Lung microvascular endothelial cell (primary cell): ENCODE measurements around the gene TMOD3. TPM values are rescaled to one million over a fixed set of nuclear protein-coding genes. Genes with fewer than 3 reads are reported as not detected.

Source experiments
- DNase-seq, 2 donors: peaks; one replicate each; pipeline versions ENCODE4 v3.0.0 to v3.0.0-alpha.2; 2010; ENCODE audit warnings: low read depth in 2 of 2
- total RNA-seq: library from RNA; depleted of rRNA; stranded (reverse); fragments of >200 nt; gene quantifications from 2 replicates; pipeline ENCODE4 v1.2.1, GENCODE V29; 2014

Gene TMOD3
- total RNA-seq, 1 donor from 2014 or later: 57.1 TPM

- peak in 1 of 2 donors; percentile 29 for DNase-seq
Observed at GRCh38 chr15:51825698-51826097, 3.8 kb upstream of the TMOD3 start.

GRCh38 chr15:51828621-51829375 lies 655 bp upstream of the TMOD3 start:
- no peak for DNase-seq

- peak; percentile 48 to 64 for DNase-seq
Observed at GRCh38 chr15:51830276-51830806, 888 bp downstream of the TMOD3 start.

GRCh38 chr15:51833772-51834171 lies 4.3 kb downstream of the TMOD3 start:
- DNase-seq: no peak

- peak; percentile 52 to 77 for DNase-seq
Observed at GRCh38 chr15:51837792-51838251, 8.4 kb downstream of the TMOD3 start.

- DNase-seq: no peak
Observed at GRCh38 chr15:51838270-51838669, 8.8 kb downstream of the TMOD3 start.

GRCh38 chr15:51840692-51841091 lies 11.2 kb downstream of the TMOD3 start:
- DNase-seq: no peak

- DNase-seq: peak; percentile 76 to 78
Observed at GRCh38 chr15:51841406-51842040, 12.1 kb downstream of the TMOD3 start.

GRCh38 chr15:51842265-51842664 lies 12.8 kb downstream of the TMOD3 start:
- no peak for DNase-seq

- peak in 1 of 2 donors; percentile 70 for DNase-seq
Observed at GRCh38 chr15:51842852-51843737, 13.6 kb downstream of the TMOD3 start.

GRCh38 chr15:51844747-51845426 lies 15.4 kb downstream of the TMOD3 start:
- peak; percentile 24 to 33 for DNase-seq

GRCh38 chr15:51846066-51846462 lies 16.6 kb downstream of the TMOD3 start:
- DNase-seq: no peak

- DNase-seq: peak; percentile 65 to 93
Observed at GRCh38 chr15:51846463-51847230, 17.2 kb downstream of the TMOD3 start.

- DNase-seq: peak; percentile 38 to 50
Observed at GRCh38 chr15:51848811-51849210, 19.4 kb downstream of the TMOD3 start.

- no peak for DNase-seq
Observed at GRCh38 chr15:51849860-51850259, 20.4 kb downstream of the TMOD3 start.

GRCh38 chr15:51853998-51854397 lies 24.5 kb downstream of the TMOD3 start:
- DNase-seq: no peak

GRCh38 chr15:51855612-51856011 lies 26.2 kb downstream of the TMOD3 start:
- no peak for DNase-seq

GRCh38 chr15:51856714-51857380 lies 27.4 kb downstream of the TMOD3 start:
- no peak for DNase-seq

GRCh38 chr15:51861557-51862359 lies 32.3 kb downstream of the TMOD3 start:
- DNase-seq: peak; percentile 91
